HepG2 (cell line): ENCODE measurements around the gene CTDNEP1. TPM values are rescaled to one million over a fixed set of nuclear protein-coding genes. Genes with fewer than 3 reads are reported as not detected.

ENCODE experiments used
- TAF15 ChIP-seq: fragments of 200-400 bp; formaldehyde crosslinking; IDR thresholded peaks from one replicate; pipeline ENCODE4 v1.6.1; 2018; ENCODE audit warnings: mild to moderate bottlenecking, low read depth, low read length; ENCODE audit not compliant: poor library complexity, severe bottlenecking
- YY1 ChIP-seq: IDR thresholded peaks from 2 replicates; pipeline ENCODE4 v1.6.1; 2011; ENCODE audit warnings: low read length, low read depth, moderate library complexity, mild to moderate bottlenecking; ENCODE audit not compliant: insufficient read depth, insufficient replicate concordance
- polyA plus RNA-seq, 8 experiments: library from polyadenylated mRNA; depleted of rRNA in 3 of 8; stranded (reverse) in 7 of 8; unstranded in 1 of 8; fragments of >200 nt; fragmentation: Illumina TruSeq in 4 of 8; extraction: Trizol in 4 of 8; gene quantifications; 2 replicates each; pipeline versions ENCODE4 v1.2.1 to v1.2.3, GENCODE V29; 2011 to 2016; ENCODE audit warnings: low read depth in 4 of 8, missing spikeins in 1 of 8, mixed read lengths in 1 of 8; ENCODE audit not compliant: insufficient read depth in 1 of 8
- total RNA-seq, 5 experiments: library from RNA; depleted of rRNA; stranded (reverse); fragments of >200 nt; fragmentation: Illumina TruSeq; extraction: Trizol; gene quantifications; 2 replicates each; pipeline ENCODE4 v1.2.3, GENCODE V29; 2016; ENCODE audit warnings: low read depth in 1 of 5
- TF ChIP-seq, protein P1 (sequence below): sonication (generic); formaldehyde crosslinking; IDR thresholded peaks from 2 replicates; pipeline ENCODE4 v1.4.0; 2020; ENCODE audit warnings: mild to moderate bottlenecking, missing genetic modification reagents

The CTDNEP1 gene
- total and polyA plus RNA-seq, 2 of the 13 experiments (the other 11 are each of a cell fraction or from before 2014, with no cell fraction given): 19.8 to 118 TPM

DNA sequence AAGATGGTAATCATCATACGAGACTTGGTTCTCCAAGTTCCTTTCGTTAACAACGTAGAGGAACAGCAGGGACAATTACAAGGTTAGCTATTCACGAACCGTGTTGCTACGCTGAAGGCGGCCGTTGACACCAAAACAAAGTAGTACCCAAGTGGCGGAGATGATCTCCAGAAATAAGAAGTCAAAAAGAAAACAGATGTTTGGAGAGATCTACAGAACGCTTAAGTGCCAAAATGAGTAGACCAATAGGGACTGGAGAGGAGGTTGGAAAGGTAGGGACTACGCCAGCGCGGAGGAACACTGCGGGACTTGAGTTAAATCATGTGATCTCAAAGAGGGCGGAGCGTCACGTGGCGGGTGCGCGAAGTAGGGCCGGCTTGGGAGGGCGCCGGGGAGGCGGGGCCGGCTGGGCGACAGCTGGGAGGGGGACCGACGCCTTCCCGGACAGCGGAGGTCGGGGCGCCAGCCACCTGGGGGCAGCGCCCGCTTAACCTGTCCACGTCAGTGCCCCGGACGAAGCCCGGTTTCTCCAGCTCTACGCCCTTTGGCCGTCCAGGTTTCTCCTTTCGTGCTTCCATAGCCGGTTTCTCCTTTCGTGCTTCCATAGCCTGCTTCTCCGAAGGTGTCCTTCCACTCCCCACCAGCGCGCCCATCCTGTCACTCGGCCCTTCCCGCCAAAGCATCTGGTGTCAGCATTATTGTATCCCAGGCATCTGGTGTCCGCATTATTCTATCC lies 8.6 kb downstream of the CTDNEP1 start (continued):
- TF ChIP-seq, protein P1, sequence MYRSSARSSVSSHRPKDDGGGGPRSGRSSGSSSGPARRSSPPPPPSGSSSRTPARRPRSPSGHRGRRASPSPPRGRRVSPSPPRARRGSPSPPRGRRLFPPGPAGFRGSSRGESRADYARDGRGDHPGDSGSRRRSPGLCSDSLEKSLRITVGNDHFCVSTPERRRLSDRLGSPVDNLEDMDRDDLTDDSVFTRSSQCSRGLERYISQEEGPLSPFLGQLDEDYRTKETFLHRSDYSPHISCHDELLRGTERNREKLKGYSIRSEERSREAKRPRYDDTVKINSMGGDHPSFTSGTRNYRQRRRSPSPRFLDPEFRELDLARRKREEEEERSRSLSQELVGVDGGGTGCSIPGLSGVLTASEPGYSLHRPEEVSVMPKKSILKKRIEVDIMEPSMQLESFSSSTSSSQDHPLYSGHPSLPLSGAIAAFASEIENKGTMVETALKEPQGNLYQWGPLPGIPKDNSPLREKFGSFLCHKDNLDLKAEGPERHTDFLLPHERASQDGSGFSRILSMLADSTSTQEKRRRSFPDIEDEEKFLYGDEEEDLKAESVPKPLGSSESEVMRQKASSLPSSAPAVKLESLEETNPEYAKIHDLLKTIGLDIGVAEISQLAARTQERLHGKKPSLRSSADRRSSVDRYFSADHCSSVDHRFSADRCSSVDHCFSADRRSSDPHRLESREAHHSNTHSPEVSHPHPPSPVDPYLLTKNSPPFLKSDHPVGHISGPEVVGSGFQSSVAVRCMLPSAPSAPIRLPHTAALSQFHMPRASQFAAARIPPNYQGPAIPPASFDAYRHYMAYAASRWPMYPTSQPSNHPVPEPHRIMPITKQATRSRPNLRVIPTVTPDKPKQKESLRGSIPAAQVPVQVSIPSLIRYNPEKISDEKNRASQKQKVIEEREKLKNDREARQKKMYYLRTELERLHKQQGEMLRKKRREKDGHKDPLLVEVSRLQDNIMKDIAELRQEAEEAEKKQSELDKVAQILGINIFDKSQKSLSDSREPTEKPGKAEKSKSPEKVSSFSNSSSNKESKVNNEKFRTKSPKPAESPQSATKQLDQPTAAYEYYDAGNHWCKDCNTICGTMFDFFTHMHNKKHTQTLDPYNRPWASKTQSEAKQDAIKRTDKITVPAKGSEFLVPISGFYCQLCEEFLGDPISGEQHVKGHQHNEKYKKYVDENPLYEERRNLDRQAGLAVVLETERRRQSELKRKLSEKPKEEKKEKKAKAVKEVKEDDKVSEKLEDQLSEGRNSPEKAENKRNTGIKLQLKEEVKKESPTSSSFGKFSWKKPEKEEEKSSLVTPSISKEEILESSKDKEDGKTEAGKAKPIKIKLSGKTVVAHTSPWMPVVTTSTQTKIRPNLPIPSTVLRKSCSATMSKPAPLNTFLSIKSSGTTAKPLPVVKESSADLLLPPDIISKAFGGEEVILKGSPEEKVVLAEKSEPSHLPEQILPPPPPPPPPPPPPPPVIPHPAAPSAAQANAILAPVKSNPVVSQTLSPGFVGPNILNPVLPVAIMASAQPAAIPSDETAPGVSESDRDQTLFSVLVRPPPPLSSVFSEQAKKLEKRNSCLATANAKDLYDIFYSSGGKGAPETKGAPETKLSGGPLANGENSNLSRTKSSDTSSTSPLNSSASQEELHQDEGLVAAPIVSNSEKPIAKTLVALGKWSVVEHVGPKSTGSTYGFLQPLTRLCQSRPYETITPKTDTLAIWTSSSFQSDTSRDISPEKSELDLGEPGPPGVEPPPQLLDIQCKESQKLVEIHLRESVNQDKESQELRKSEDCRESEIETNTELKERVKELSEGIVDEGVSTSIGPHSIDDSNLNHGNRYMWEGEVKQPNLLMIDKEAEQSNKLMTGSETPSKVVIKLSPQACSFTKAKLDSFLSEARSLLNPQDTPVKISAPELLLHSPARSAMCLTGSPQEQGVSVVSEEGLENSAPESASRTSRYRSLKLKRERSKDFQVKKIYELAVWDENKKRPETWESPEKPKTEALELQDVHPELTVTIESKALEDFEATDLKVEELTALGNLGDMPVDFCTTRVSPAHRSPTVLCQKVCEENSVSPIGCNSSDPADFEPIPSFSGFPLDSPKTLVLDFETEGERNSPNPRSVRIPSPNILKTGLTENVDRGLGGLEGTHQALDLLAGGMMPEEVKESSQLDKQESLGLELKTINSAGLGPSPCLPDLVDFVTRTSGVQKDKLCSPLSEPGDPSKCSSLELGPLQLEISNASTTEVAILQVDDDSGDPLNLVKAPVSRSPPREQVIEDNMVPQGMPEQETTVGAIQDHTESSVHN (CRISPR knock-in tag): peak; percentile 90
- TF ChIP-seq YY1 (peak; percentile 73), TAF15 (peak; percentile 85)
